CD4-positive, alpha-beta T cell treated with Interleukin-1 beta for 1 hour (primary cell): Measurements from ENCODE around the gene GPRIN2.
"Not testable (repeated sequence)": the region's sequence is repeated elsewhere in the genome, so short reads cannot be mapped to it uniquely, and the experiment has no call there.

Experiments used
- DNase-seq, 2 donors: peaks; one replicate each; pipeline ENCODE4 v3.0.0-alpha.2; 2020 to 2022

Gene GPRIN2

DNA sequence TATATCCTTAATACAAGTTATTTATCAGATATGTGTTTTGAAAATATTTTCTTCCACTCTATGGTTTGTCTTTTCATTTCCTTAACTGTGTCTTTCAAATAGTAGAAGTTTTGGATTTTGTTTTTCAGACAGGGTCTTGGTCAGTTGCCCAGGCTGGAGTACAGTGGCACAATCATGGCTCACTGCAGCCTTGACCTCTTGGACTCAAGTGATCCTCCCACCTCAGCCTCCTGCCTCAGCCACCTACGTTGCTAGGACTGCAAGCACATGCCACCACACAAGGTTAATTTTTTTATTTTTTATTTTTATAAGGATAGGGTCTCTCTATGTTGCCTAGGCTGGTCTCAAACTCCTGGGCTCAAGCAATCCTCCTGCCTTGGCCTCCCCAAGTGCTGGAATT lies 24.2 kb downstream of the GPRIN2 start:
- DNase-seq, result not testable (repeated sequence)

- DNase-seq, result no peak
These were observed 25.9 kb downstream of the GPRIN2 start for GRCh38 chr10:46530249-46531186.

GRCh38 chr10:46529742-46530141 lies 26.7 kb downstream of the GPRIN2 start:
- not testable (repeated sequence) for DNase-seq

- DNase-seq, result no peak
These were observed 27.5 kb downstream of the GPRIN2 start for GRCh38 chr10:46528675-46529615.

- no peak for DNase-seq
These were observed 28.2 kb downstream of the GPRIN2 start for GRCh38 chr10:46528171-46528671.

- no peak for DNase-seq
These were observed 29.1 kb downstream of the GPRIN2 start for GRCh38 chr10:46527241-46527811.

GRCh38 chr10:46526682-46527038 lies 29.8 kb downstream of the GPRIN2 start:
- no peak for DNase-seq

GRCh38 chr10:46525824-46526681 lies 30.4 kb downstream of the GPRIN2 start:
- no peak for DNase-seq

DNA sequence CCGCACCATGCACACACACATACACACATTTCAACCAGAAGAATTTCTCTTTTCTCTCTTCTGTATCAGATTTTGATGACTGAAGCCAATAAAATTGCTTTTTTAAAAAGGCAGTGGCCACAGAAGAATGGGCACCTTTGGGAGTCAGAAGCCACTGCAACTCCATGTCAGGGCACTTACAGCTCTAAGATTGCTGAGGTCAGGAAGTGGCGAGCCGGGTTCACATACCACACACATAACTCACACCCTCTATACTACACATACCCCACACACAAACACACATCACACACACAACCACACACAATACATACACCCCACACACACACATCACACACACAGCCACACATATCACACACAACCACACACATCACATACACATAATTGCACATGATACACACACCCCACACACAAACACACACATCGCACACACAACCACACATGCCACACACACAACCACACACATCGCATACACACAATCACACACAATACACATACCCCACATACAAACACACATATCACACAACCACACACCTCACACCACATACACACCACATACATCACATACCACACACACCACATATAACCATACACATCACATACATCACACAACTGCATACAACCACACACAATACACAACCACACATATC lies 31.2 kb downstream of the GPRIN2 start:
- no peak for DNase-seq

- no peak for DNase-seq
These were observed 31.8 kb downstream of the GPRIN2 start for GRCh38 chr10:46524472-46525176.

- DNase-seq, result no peak
These were observed 32.4 kb downstream of the GPRIN2 start for GRCh38 chr10:46523962-46524471.

DNA sequence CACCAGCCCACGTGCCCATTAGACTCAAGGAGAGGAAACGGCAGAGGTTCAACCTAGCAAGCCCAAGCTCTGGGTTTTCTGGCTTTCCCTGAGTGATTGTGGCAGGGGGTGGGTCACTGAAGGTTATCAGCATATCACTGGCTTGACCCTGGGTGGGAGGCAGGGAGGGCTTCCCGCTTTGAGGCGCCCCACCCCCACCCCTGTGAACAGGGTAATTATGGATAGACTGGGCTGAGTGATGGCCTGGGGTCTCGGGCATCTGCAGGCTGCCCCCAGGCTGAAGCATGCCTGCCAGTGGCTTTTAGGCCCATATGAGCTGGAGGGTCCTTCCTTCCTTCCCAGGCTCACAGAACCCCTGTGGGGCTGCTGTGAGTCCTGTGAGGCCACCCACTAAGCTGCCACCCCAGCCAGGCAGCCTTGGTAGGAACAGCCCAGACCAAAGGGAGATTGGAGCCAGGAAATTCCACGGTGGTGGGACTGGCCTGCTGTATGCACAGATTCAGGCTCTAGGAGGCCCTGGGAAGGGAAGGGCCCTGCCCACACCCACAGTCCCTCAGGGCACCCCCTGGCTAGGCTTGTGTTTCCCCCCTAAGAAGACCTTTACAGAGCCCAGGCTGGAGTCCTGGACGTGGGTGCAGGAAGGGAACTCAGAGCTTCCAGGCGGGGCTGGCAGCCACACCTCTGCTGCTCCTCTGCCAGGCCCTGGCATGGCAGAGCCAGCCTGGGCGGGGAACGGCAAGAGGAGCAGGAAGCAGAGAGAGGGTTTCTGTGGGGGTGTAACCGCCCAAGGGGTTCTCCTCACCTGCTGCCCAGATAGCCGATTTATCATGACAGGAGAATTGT lies 33.1 kb downstream of the GPRIN2 start:
- DNase-seq, result no peak

- DNase-seq, result no peak
These were observed 34.0 kb downstream of the GPRIN2 start for GRCh38 chr10:46522295-46523118.

DNA sequence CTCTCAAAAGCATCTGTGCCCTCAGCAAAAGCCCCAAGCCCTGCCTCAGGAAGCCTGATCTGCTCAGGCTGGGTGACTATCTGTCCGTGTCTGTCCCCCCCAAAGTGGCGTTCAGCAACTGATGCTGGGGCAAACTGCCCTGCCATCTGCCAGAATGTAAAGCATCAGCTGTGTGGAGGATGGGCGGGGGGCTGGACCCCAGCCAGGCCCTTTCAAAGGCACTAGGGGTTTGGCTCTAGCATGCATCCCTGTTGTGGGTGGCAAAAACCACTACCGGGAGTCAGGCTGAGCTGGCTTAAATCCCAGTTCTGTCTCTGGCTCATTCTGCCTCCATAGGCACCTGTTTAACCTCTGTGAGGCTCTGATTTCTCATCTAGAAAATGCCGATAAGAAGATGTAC lies 35.5 kb downstream of the GPRIN2 start:
- DNase-seq, result no peak

GRCh38 chr10:46520381-46520780 lies 36.1 kb downstream of the GPRIN2 start:
- DNase-seq, result no peak

DNA sequence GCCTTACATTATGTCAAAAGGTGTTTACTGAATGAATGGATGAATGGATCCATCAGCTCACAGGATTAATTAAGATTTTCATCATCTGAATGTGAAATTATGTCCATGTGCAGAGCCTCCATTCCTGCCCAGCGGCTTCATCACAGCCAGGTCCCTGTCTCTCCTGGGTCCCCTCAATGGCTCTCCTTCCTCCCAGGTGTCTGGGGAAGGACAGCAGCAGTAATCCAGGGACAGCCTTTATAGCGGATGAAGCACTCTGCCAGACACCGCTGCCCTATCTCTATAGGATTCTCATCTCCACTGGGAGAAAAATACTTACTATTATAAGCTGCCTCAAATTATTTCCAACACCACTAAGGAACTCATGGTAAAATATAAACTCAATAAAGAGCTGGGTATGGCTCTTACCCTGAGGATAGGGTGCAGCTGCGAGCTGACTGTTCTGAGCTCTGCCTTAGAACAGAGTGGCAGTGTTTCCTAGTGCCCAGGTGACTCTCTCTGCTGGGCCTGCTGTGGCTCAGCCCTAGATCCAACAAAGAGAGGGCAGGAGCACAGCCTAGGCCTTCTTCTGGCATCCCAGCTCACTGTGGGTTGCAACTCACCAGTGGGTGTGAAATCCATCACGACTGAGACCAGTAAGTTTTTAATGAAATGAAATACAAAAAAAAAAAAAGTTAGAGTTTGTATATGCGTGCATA lies 38.3 kb downstream of the GPRIN2 start:
- no peak for DNase-seq

DNA sequence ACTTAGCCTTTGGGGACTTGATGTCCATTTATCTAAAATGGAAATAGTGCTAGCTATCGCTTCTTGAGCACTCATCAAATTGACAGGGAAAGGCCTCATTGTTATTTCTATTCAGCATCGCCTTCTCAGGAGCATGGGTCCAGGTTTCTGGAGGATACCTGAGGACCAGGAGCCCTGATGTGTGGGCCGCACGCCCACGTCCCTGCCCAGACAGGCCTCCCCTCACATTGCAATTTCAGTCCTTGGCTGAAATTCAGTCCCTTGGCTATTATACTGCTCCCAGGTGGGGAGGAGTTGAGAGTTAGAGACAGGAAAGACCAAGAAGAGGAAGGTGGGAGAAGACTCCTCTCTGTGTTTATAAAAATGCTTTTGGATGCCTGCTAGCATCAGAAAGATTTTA lies 38.9 kb downstream of the GPRIN2 start:
- no peak for DNase-seq
